CD4-positive, alpha-beta T cell treated with Interleukin-21 for 1 hour (primary cell): ENCODE results near the gene RFX7.
A peak's percentile ranks its signal among the peaks of the same experiment; 100 is the strongest.

Experiments
- DNase-seq: peaks from one replicate; pipeline ENCODE4 v3.0.0-alpha.2; 2020

RFX7 gene

DNA sequence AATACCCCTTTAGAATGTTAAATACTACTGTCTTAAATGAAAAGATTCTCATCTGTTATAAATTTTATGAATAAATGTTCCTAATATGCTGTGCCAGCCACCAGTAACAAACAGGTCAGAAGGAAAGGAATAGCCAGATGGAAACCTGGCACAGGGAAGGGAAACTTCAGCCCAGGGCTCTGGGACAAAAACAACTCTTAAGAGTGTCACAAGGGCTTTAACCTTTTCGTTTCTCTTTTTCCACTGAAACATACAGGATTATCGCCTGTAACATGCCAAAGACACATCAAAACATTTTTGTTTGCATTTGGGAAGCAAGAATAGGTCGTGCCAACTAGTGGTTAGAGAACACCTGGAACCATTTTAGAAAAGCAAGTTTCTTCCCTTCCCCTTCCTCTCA lies 141.2 kb downstream of the RFX7 start:
- DNase-seq, result no peak

GRCh38 chr15:56099311-56099710 lies 144.4 kb downstream of the RFX7 start:
- DNase-seq, result no peak

GRCh38 chr15:56098195-56098863 lies 145.3 kb downstream of the RFX7 start:
- DNase-seq, result no peak

DNA sequence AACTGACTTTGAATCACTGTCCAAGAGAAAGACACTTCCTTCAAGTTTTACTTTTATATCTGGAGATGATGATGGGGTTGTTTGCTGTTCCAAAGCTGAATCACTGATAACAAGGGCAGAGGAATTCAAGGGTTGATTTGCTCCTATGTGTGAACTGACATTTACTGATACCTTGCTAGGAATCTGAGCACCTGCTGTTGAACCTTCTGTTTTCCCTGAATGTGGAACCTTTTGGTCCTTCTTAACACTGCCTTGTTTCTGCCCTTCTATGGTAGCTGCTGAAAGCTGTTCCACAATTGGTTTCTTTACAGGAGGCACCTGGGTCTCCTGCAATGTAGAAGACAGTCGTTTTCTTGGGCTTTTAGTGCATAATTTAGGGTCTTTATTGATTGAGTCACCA lies 148.3 kb downstream of the RFX7 start:
- no peak for DNase-seq

GRCh38 chr15:56094171-56094570 lies 149.5 kb downstream of the RFX7 start:
- DNase-seq, result no peak

- DNase-seq, result no peak
These were observed 155.3 kb downstream of the RFX7 start for GRCh38 chr15:56088389-56088788.

DNA sequence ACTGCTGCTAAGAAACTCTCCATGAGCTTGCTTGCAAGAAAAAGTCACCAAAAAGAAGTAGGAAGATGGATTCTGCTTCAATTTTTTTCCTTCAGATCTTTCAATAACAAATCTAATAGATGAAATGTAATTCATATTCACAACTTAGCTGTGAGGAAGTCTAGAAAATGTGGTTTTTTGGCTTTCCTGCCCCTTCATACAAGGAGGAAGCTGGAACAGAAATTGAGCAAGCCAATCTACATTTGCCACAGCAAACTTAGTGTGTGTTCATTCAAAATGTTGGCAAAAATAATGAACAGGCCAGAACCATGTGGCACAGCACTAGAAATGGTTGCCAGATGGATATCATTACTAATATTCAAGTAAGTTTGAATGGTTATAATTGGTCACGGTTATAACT lies 157.1 kb downstream of the RFX7 start:
- no peak for DNase-seq

DNA sequence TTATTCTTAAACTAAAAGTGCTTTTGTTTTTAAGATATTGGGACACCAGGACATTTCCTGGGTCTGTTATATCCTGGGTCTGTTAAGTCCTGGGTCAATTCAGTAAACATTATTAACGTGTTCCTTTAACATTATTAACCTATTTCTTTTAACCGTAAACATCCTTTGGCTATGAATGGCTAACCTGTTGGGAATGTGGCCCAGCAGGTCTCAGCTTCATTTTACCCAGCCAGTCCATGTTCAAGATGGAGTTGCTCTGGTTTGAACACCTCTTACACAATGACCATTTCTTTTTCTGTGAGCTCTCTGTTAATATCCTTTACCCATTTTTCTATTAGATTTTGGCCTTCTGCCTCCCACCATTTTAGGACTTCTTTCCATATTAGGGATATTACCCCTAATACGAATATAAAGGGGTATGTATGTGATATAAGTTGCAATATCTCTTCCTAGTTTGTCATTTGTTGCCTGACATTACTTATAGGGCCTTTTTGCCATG lies 161.4 kb downstream of the RFX7 start:
- no peak for DNase-seq

GRCh38 chr15:56077081-56077480 lies 166.6 kb downstream of the RFX7 start:
- no peak for DNase-seq

- no peak for DNase-seq
These were observed 167.0 kb downstream of the RFX7 start for GRCh38 chr15:56076640-56077039.

DNA sequence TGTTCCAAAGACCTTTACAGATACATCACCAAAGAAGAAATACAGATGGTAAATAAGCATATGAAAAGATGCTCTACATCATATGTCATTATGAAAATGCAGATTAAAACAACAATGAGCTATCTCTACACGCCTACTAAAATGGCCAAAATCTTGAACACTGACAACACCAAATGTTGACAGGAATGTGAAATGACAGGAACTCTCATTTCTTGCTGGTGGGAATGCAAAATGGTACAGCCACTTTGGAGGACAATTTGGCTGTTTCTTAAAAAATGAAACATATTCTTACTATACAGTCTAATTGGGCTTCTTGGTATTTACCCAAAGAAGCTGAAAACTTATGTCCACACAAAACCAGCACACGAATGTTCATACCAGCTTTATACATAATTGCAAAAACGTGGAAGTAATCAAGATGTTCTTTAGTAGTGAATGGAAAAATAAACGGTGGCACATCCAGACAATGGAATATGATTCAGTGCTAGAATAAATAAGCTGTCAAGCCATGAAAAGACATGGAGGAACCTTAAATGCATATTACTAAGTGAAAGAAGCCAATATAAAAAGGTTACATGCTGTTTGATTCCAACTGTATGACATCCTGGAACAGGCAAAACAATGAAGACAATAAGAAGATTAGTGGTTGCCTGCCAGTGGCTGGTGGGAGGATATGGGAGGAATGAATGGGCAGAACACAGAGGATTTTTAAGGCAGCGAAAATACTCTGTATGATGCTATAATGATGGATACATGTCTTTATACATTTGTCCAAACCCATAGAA lies 169.0 kb downstream of the RFX7 start:
- DNase-seq, result no peak

GRCh38 chr15:56064152-56064551 lies 179.5 kb downstream of the RFX7 start:
- no peak for DNase-seq

GRCh38 chr15:56059716-56060115 lies 184.0 kb downstream of the RFX7 start:
- no peak for DNase-seq

GRCh38 chr15:56058986-56059385 lies 184.7 kb downstream of the RFX7 start:
- no peak for DNase-seq

DNA sequence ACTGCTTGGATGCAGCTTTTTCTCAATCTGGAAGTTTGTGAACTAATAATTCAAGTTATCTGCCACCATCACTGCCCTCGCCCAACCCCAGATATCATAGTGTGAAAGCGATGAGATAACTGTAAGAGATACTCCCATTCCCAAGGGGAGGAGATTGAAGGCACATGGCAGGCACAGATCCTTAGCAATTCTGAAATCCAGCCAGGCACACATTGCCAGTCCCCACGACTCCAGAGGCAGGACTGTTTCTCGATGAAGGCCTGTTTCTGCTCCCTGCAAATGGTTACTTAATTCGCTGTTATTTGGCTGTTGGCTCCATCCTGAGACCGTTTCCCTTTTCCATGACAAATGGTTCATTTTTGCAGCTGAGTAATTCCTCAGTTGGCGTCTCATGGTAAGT lies 187.1 kb downstream of the RFX7 start:
- no peak for DNase-seq

DNA sequence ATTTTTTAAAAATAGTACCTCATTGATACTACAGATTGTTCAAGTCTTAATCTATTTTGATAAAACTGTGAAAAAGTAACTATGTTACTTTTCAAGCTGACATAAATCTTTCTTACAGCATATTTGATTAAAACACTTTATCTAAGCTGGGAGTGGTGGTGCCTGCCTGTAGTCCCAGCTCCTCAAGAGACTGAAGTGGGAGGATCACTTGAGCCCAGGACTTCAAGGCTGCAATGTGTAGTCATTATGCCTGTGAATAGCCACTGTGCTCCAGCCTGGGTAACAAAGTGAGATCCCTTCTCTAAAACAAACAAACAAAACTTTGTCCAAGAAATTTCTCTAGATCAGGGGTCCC lies 190.7 kb downstream of the RFX7 start:
- DNase-seq, result no peak

GRCh38 chr15:56052395-56053045 lies 191.2 kb downstream of the RFX7 start:
- peak; percentile 54 for DNase-seq

DNA sequence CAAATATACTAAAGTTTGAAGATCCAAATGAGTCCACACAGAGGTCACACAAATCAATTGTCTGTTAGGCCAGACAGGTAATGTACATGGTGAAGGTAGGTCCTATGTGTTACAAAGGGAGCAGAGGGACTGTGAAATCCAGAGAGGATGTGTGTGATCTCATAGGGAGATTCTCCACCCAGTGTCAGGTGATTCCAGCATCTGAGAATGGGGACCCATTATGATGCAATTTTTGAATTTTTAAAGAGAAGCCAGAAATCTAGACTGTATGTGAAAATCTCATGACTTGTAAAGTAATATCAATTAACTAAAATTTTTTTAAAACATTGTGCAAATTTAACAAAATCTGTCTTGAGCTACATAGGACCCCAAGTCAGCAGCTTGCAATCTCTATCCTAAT lies 192.0 kb downstream of the RFX7 start:
- DNase-seq, result no peak

GRCh38 chr15:56049577-56049976 lies 194.1 kb downstream of the RFX7 start:
- no peak for DNase-seq

DNA sequence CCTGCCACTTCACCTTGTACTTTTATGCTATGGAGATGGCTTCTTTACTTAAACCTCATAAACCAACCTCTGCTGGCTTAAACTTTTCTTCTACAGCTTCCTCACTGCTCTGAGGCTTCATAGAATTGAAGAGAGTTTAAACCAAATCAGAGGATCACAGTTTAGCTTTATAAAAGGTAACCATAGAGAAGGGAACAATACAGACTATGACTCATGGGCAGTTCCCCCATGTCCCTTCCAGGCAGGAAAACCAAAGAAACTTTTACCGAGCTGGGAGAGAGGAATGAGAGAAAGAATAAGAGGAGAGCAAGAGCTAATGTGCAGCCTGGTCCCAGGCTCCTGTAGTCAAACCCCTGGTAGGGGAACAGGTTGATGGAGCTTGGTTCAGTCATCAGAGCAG lies 196.3 kb downstream of the RFX7 start:
- no peak for DNase-seq

- DNase-seq, result no peak
These were observed 198.5 kb downstream of the RFX7 start for GRCh38 chr15:56045068-56045748.

DNA sequence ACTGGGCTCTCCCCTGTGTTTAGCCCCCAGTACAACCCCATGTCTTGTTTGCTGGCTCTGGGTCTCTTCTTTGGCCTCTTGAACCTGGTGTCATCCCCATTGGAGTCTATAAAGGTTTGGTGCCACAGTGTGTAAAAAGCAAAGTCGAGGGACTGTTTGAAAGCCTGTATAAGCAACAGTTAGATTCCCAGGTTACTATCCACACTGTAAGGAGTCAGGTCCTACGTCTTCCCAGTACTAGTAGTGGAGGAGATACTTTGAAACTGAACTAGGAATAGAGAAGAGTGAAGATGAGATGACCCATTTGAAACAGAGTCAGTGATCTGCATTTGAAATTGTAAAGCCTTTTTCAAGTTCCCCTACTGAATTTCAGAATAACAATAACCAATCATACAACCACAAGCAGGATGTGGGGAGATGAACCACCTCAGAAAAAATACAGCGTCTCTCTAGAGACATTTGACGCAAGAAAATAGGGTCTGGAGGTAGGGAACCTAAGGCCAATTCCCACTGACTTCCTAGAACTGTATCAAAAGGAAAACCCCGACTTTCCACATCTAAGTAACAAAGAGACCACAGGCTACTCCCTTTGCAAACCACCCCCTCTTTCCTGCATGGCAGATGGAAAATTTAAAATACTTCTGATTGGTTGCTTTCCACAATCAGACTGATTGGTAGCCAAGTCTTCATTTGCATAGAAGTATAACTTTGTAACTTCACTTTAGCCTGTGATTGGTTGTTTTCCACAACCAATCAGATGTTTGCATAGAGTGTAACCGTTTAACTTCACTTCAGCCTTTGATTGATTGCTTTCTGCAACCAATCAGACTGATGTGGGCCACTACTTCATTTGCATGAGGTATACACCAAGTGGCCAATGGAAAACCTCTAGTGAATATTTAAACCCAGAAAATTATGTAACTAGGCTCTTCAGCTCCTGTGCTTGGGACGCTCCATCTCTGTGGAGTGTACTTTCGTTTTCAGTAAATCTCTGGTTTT lies 200.4 kb downstream of the RFX7 start:
- DNase-seq, result peak; percentile 83
